Common myeloid progenitor, CD34-positive (primary cell): Measurements from ENCODE around the gene LBX2.

Source experiments
- CTCF ChIA-PET: fragments of 350-600 bp; sonication (Branson Sonifier 250); formaldehyde crosslinking; loops from one replicate; lab custom pipeline; 2021; ENCODE audit warnings: antibody characterized with exemption; lab: Charles Lee
- POLR2A ChIA-PET: fragments of 350-600 bp; sonication (Branson Sonifier 250); formaldehyde crosslinking; loops from one replicate; lab custom pipeline; 2021; ENCODE audit warnings: antibody characterized with exemption; lab: Charles Lee
- DNase-seq, 3 donors: peaks; one replicate each; pipeline versions ENCODE4 v3.0.0 to v3.0.0-alpha.2; 2013
- H3K27ac ChIP-seq, 2 experiments: 1 replicate in 1 of 2; 2 replicates in 1 of 2; pipeline ENCODE4 v1.7.0; 2013; ENCODE audit warnings: inconsistent platforms in 2 of 2, low read length in 2 of 2, mild to moderate bottlenecking in 2 of 2, low read depth in 1 of 2, moderate library complexity in 1 of 2; ENCODE audit not compliant: severe bottlenecking in 2 of 2, insufficient read depth in 1 of 2, poor library complexity in 1 of 2
- H3K27me3 ChIP-seq, 5 experiments: replicated peaks in 2 of 5; 1 replicate in 3 of 5; 2 replicates in 2 of 5; pipeline versions ENCODE4 v1.6.1 to v1.7.0; 2013; ENCODE audit warnings: low read length in 4 of 5, mild to moderate bottlenecking in 2 of 5, moderate library complexity in 2 of 5, inconsistent platforms in 1 of 5; ENCODE audit not compliant: insufficient read depth in 5 of 5, control insufficient read depth in 4 of 5
- H3K36me3 ChIP-seq, 4 experiments: 1 replicate in 2 of 4; 2 replicates in 2 of 4; pipeline versions ENCODE4 v1.6.1 to v1.7.0; 2013; ENCODE audit warnings: low read length in 3 of 4, control low read depth in 1 of 4, mild to moderate bottlenecking in 1 of 4; ENCODE audit not compliant: control insufficient read depth in 4 of 4, insufficient read depth in 4 of 4
- H3K4me1 ChIP-seq, 4 experiments: 1 replicate in 3 of 4; 2 replicates in 1 of 4; pipeline versions ENCODE4 v1.6.1 to v1.7.1; 2013; ENCODE audit warnings: low read length in 3 of 4, mild to moderate bottlenecking in 3 of 4, control low read depth in 1 of 4, inconsistent platforms in 1 of 4, moderate library complexity in 1 of 4; ENCODE audit not compliant: control insufficient read depth in 4 of 4, insufficient read depth in 4 of 4; ENCODE audit errors: control extremely low read depth in 1 of 4
- H3K4me3 ChIP-seq, 7 experiments: 1 replicate in 4 of 7; 2 replicates in 3 of 7; pipeline versions ENCODE4 v1.5.1 to v1.7.0; 2013; ENCODE audit warnings: mild to moderate bottlenecking in 7 of 7, low read length in 6 of 7, moderate library complexity in 6 of 7, inconsistent platforms in 2 of 7, low read depth in 2 of 7, control low read depth in 1 of 7; ENCODE audit not compliant: insufficient read depth in 4 of 7, control insufficient read depth in 1 of 7; ENCODE audit errors: extremely low read depth in 1 of 7
- H3K9me3 ChIP-seq, 5 experiments: 1 replicate in 4 of 5; 2 replicates in 1 of 5; pipeline versions ENCODE4 v1.6.1 to v1.7.1; 2013; ENCODE audit warnings: low read length in 4 of 5, mild to moderate bottlenecking in 2 of 5, inconsistent platforms in 1 of 5, low read depth in 1 of 5, moderate library complexity in 1 of 5; ENCODE audit not compliant: control insufficient read depth in 4 of 5, insufficient read depth in 2 of 5; ENCODE audit errors: control extremely low read depth in 1 of 5
- WGBS: methylation state at CpG from one replicate; pipeline ENCODE4 v1.1.5; 2013; ENCODE audit not compliant: insufficient coverage; 5-methylcytosine and 5-hydroxymethylcytosine counted together

LBX2 gene

GRCh38 chr2:74505448-74506246 lies 6.2 kb upstream of the LBX2 start:
- CTCF ChIA-PET = interaction anchor here (0.6 to 12.7 kb wide), 9 partner anchors 9 to 85 kb away, joined by 3 to 143 read pairs (median 3); partner anchors contain the start of genes AUP1, DQX1 and HTRA2
- no peak for DNase-seq
- POLR2A ChIA-PET = no interaction called here
- Histone ChIP-seq H3K4me3 (no peak overlapping the region), H3K27me3 (peaks cover 7 to 64% (median 29%) of the 10 kb centered on the region in 5 experiments), H3K9me3 (no peaks in the 10 kb centered on the region), H3K36me3 (peaks cover 0 to 16% (median 8%) of the 10 kb centered on the region in 4 experiments), H3K4me1 (peaks cover 0 to 55% (median 38%) of the 10 kb centered on the region in 4 experiments), H3K27ac (no peak overlapping the region)
- 100% methylated on average over 2 of the region's 14 CpGs for WGBS

- H3K4me1 ChIP-seq = peaks cover 0 to 58% (median 42%) of the 10 kb centered on the region in 4 experiments
Measured at GRCh38 chr2:74504591-74504990, 5.2 kb upstream of the LBX2 start.

GRCh38 chr2:74503506-74504475 lies 4.4 kb upstream of the LBX2 start:
- Histone ChIP-seq H3K4me1 (peaks cover 0 to 66% (median 50%) of the 10 kb centered on the region in 4 experiments), H3K27me3 (peaks cover 3 to 71% (median 36%) of the 10 kb centered on the region in 5 experiments), H3K36me3 (peaks cover 0 to 16% (median 8%) of the 10 kb centered on the region in 4 experiments), H3K27ac (peak overlapping the region in 1 of 2 experiments; percentile 54), H3K4me3 (peak overlapping the region in 6 of 7 experiments; percentile 20 to 79 (median 66)), H3K9me3 (no peaks in the 10 kb centered on the region)
- CTCF ChIA-PET = interaction anchor here (0.7 to 12.7 kb wide), 16 partner anchors 9 to 83 kb away, joined by 3 to 143 read pairs (median 4); partner anchors contain the start of genes AUP1, CCDC142, DQX1 and HTRA2
- 60% methylated on average over 40 of the region's 45 CpGs for WGBS
- no peak for DNase-seq
- POLR2A ChIA-PET = interaction anchor here (0.6 kb wide), 1 partner anchor 29 kb away, joined by 3 read pairs; no protein-coding TSS in a partner anchor

More at GRCh38 chr2:74504591-74504990, 5.2 kb upstream of the LBX2 start:
- Histone ChIP-seq H3K36me3 (peaks cover 0 to 16% (median 8%) of the 10 kb centered on the region in 4 experiments), H3K27ac (no peak overlapping the region), H3K9me3 (no peaks in the 10 kb centered on the region), H3K4me3 (no peak overlapping the region), H3K27me3 (peaks cover 4 to 64% (median 33%) of the 10 kb centered on the region in 5 experiments)
- WGBS = 80% methylated on average over 1 of the region's 3 CpGs
- no peak for DNase-seq
- CTCF ChIA-PET = interaction anchor here (0.6 to 12.7 kb wide), 12 partner anchors 8 to 82 kb away, joined by 3 to 143 read pairs (median 6); partner anchors contain the start of genes AUP1, CCDC142, DQX1 and HTRA2
- POLR2A ChIA-PET = no interaction called here

GRCh38 chr2:74502720-74503505 lies 3.5 kb upstream of the LBX2 start:
- CTCF ChIA-PET = interaction anchor here (0.7 to 12.7 kb wide), 11 partner anchors 10 to 84 kb away, joined by 3 to 143 read pairs (median 6); partner anchors contain the start of genes AUP1, CCDC142, DQX1 and HTRA2

GRCh38 chr2:74502147-74502719 lies 2.8 kb upstream of the LBX2 start:
- Histone ChIP-seq H3K4me3 (peak overlapping the region in 6 of 7 experiments; percentile 20 to 79 (median 66)), H3K4me1 (peaks cover 4 to 67% (median 54%) of the 10 kb centered on the region in 4 experiments), H3K27ac (peak overlapping the region in 1 of 2 experiments; percentile 54), H3K36me3 (peaks cover 0 to 16% (median 8%) of the 10 kb centered on the region in 4 experiments), H3K9me3 (no peaks in the 10 kb centered on the region), H3K27me3 (peaks cover 0 to 80% (median 46%) of the 10 kb centered on the region in 5 experiments)
- ChIA-PET POLR2A (no interaction called here), CTCF (interaction anchor here (1.5 to 12.7 kb wide), 6 partner anchors 11 to 85 kb away, joined by 4 to 143 read pairs (median 16); partner anchors contain the start of genes AUP1, DQX1 and HTRA2)
- WGBS = 9% methylated on average over 19 of the region's 32 CpGs
- peak in 1 of 3 donors; percentile 33 for DNase-seq

More at GRCh38 chr2:74502720-74503505, 3.5 kb upstream of the LBX2 start:
- peaks cover 4 to 67% (median 53%) of the 10 kb centered on the region in 4 experiments for H3K4me1 ChIP-seq
- peaks cover 0 to 16% (median 8%) of the 10 kb centered on the region in 4 experiments for H3K36me3 ChIP-seq
- H3K9me3 ChIP-seq = no peaks in the 10 kb centered on the region
- POLR2A ChIA-PET = interaction anchor here (0.6 kb wide), 1 partner anchor 29 kb away, joined by 3 read pairs; no protein-coding TSS in a partner anchor
- H3K27me3 ChIP-seq = peaks cover 0 to 73% (median 41%) of the 10 kb centered on the region in 5 experiments
- peak overlapping the region; percentile 20 to 79 (median 62) for H3K4me3 ChIP-seq
- 1% methylated on average over 60 of the region's 67 CpGs for WGBS
- DNase-seq = peak; percentile 45 to 73 (median 62)
- H3K27ac ChIP-seq = peak overlapping the region in 1 of 2 experiments; percentile 54
